22Rv1 (cell line): Measurements from ENCODE around the gene HDAC10.

Experiments
- ZFX ChIP-seq: fragments of 450-650 bp; IDR thresholded peaks from 2 replicates; pipeline ENCODE4 v1.6.1; 2017; ENCODE audit warnings: antibody characterized with exemption, borderline replicate concordance
- TF ChIP-seq, protein P1 (sequence below): fragments of 450-650 bp; IDR thresholded peaks from 2 replicates; pipeline ENCODE4 v1.5.1; 2017; ENCODE audit warnings: mild to moderate bottlenecking

DNA sequence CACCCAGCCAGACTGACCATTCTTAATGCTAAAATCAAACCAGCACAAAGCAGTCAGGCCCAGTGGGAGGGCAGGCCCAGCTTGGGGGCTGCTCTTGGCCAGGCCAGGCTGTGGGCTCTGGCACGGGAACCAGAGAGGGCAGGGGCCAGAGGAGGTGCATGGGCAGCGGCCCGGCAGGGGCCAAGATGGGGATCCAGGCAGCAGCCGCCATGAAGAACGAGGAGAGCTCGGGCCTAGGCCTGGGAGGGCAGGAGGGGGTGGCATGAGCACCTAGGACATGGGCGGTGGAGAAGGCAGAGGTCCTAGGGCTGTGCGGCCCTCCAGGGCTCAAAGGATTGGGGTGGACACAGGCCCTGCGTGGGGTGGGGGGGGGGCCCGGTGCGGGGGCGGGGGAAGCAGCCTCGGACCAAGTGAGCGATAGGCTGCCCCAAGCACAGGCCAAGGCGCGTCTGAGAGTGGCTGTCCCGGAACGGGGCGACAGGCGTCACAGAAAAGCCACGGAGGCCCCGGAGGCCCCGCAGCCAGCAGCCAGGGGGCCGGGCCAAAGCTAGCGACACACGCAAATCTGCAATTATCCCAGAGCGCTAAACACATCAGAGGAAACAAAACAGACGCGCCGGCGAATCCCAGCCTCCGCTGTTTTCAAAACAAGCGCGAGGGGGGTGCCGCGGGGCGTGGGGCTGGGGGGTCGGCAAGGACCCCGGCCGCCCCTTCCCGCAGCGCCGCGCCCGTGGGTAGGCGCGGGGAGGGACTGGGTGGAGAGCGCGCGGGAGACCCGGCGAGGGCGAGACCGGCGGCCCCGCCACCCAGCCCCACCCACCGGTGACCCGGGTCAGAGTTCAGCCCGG is 48.1 kb upstream of the HDAC10 start:
- TF ChIP-seq, protein P1, sequence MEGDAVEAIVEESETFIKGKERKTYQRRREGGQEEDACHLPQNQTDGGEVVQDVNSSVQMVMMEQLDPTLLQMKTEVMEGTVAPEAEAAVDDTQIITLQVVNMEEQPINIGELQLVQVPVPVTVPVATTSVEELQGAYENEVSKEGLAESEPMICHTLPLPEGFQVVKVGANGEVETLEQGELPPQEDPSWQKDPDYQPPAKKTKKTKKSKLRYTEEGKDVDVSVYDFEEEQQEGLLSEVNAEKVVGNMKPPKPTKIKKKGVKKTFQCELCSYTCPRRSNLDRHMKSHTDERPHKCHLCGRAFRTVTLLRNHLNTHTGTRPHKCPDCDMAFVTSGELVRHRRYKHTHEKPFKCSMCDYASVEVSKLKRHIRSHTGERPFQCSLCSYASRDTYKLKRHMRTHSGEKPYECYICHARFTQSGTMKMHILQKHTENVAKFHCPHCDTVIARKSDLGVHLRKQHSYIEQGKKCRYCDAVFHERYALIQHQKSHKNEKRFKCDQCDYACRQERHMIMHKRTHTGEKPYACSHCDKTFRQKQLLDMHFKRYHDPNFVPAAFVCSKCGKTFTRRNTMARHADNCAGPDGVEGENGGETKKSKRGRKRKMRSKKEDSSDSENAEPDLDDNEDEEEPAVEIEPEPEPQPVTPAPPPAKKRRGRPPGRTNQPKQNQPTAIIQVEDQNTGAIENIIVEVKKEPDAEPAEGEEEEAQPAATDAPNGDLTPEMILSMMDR: no peak
- TF ChIP-seq ZFX: no peak
